Measurements from ENCODE around the gene WNK1.

DNA sequence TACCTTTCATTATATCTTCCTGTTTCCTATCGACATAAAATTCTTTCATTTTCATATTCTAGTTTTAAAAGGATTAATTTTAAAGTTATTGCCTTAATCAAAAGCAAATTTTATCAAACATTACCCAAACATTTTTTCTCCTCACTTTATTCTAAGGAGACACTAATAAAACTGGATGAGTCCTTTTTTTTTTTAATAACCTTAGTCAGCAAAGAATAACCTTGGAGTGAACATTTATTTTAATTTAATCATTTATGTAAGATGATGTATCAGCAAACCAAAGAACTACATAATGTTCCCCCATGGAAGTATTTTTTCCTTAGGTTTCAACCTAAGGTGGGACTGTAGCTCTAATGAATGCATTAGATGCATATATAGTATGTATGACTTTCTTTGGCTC lies 113.2 kb downstream of the WNK1 start:
- no peak for TF ChIP-seq POLR2AphosphoS5 (IDR thresholded peaks at IDR 0.05; ENCODE audit: low read depth, low read length)
- no peak for TF ChIP-seq POLR2A (IDR thresholded peaks at IDR 0.05; ENCODE audit: low read depth, low read length)
- TF ChIP-seq TAF1 (IDR thresholded peaks at IDR 0.05; ENCODE audit: borderline replicate concordance, low read depth, low read length), result no peak
